Duodenal mucosa (tissue), 2 donors: ENCODE data around the gene PRTN3.

Experiments used
- H3K27ac ChIP-seq: one replicate; pipeline ENCODE4 v1.7.0; 2013; ENCODE audit warnings: low read depth, low read length
- H3K27me3 ChIP-seq, 2 donors: one replicate each; pipeline ENCODE4 v1.7.0; 2013; ENCODE audit warnings: low read length in 2 of 2, control low read depth in 1 of 2; ENCODE audit not compliant: insufficient read depth in 2 of 2, control insufficient read depth in 1 of 2
- H3K36me3 ChIP-seq, 2 donors: one replicate each; pipeline ENCODE4 v1.7.0; 2013; ENCODE audit warnings: low read length in 2 of 2, control low read depth in 1 of 2; ENCODE audit not compliant: insufficient read depth in 2 of 2, control insufficient read depth in 1 of 2
- H3K4me1 ChIP-seq, 2 donors: one replicate each; pipeline ENCODE4 v1.7.0; 2013; ENCODE audit warnings: low read length in 2 of 2, control low read depth in 1 of 2; ENCODE audit not compliant: insufficient read depth in 2 of 2, control insufficient read depth in 1 of 2
- H3K4me3 ChIP-seq, 2 donors: one replicate each; pipeline ENCODE4 v1.7.0; 2013; ENCODE audit warnings: low read length in 2 of 2, low read depth in 1 of 2
- H3K9ac ChIP-seq, 2 donors: one replicate each; pipeline ENCODE4 v1.7.0; 2013; ENCODE audit warnings: low read length in 2 of 2, low read depth in 1 of 2
- H3K9me3 ChIP-seq, 2 donors: one replicate each; pipeline ENCODE4 v1.7.0; 2013; ENCODE audit warnings: low read length in 2 of 2, control low read depth in 1 of 2; ENCODE audit not compliant: control insufficient read depth in 1 of 2

The PRTN3 gene

GRCh38 chr19:810883-811489, 29.8 kb upstream of the PRTN3 start:
- H3K9ac ChIP-seq: no peak overlapping the region
- peaks cover 34 to 58% of the 10 kb centered on the region in 2 donors for H3K36me3 ChIP-seq
- H3K27ac ChIP-seq: no peak overlapping the region

GRCh38 chr19:811506-812048, 29.2 kb upstream of the PRTN3 start:
- no peaks in the 10 kb centered on the region for H3K4me1 ChIP-seq
- H3K27me3 ChIP-seq: no peaks in the 10 kb centered on the region
- H3K9ac ChIP-seq: no peak overlapping the region
- H3K9me3 ChIP-seq: no peaks in the 10 kb centered on the region
- no peak overlapping the region for H3K27ac ChIP-seq
- peaks cover 34 to 55% of the 10 kb centered on the region in 2 donors for H3K36me3 ChIP-seq
- H3K4me3 ChIP-seq: no peak overlapping the region

More at GRCh38 chr19:810883-811489, 29.8 kb upstream of the PRTN3 start:
- no peaks in the 10 kb centered on the region for H3K4me1 ChIP-seq
- no peaks in the 10 kb centered on the region for H3K9me3 ChIP-seq
- no peak overlapping the region for H3K4me3 ChIP-seq
- no peaks in the 10 kb centered on the region for H3K27me3 ChIP-seq

GRCh38 chr19:812049-812746, 28.6 kb upstream of the PRTN3 start:
- Histone ChIP-seq H3K27ac (no peak overlapping the region), H3K4me1 (no peaks in the 10 kb centered on the region), H3K4me3 (no peak overlapping the region), H3K9me3 (no peaks in the 10 kb centered on the region), H3K27me3 (no peaks in the 10 kb centered on the region), H3K9ac (no peak overlapping the region), H3K36me3 (peaks cover 31 to 49% of the 10 kb centered on the region in 2 donors)

- Histone ChIP-seq H3K9me3 (no peaks in the 10 kb centered on the region), H3K4me3 (no peak overlapping the region), H3K4me1 (no peaks in the 10 kb centered on the region), H3K27me3 (no peaks in the 10 kb centered on the region), H3K27ac (no peak overlapping the region), H3K36me3 (peaks cover 25 to 43% of the 10 kb centered on the region in 2 donors), H3K9ac (no peak overlapping the region)
Measured at GRCh38 chr19:812747-813218, 28.0 kb upstream of the PRTN3 start.

- Histone ChIP-seq H3K4me3 (no peak overlapping the region), H3K9ac (no peak overlapping the region), H3K9me3 (no peaks in the 10 kb centered on the region), H3K36me3 (peaks cover 22 to 36% of the 10 kb centered on the region in 2 donors), H3K4me1 (no peaks in the 10 kb centered on the region), H3K27me3 (no peaks in the 10 kb centered on the region), H3K27ac (no peak overlapping the region)
Measured at GRCh38 chr19:813219-814151, 27.3 kb upstream of the PRTN3 start.

GRCh38 chr19:814152-815078, 26.4 kb upstream of the PRTN3 start:
- Histone ChIP-seq H3K36me3 (peaks cover 21 to 27% of the 10 kb centered on the region in 2 donors), H3K9me3 (no peaks in the 10 kb centered on the region), H3K27me3 (no peaks in the 10 kb centered on the region), H3K4me1 (no peaks in the 10 kb centered on the region), H3K4me3 (no peak overlapping the region), H3K9ac (no peak overlapping the region), H3K27ac (no peak overlapping the region)

GRCh38 chr19:815079-815774, 25.6 kb upstream of the PRTN3 start:
- no peak overlapping the region for H3K4me3 ChIP-seq
- no peaks in the 10 kb centered on the region for H3K27me3 ChIP-seq
- H3K27ac ChIP-seq: no peak overlapping the region
- H3K4me1 ChIP-seq: no peaks in the 10 kb centered on the region
- no peak overlapping the region for H3K9ac ChIP-seq
- H3K9me3 ChIP-seq: no peaks in the 10 kb centered on the region
- H3K36me3 ChIP-seq: peaks cover 13 to 19% of the 10 kb centered on the region in 2 donors

- H3K27me3 ChIP-seq: no peaks in the 10 kb centered on the region
- H3K9me3 ChIP-seq: no peaks in the 10 kb centered on the region
- peaks cover 6 to 12% of the 10 kb centered on the region in 2 donors for H3K36me3 ChIP-seq
- no peak overlapping the region for H3K9ac ChIP-seq
- no peak overlapping the region for H3K4me3 ChIP-seq
- no peaks in the 10 kb centered on the region for H3K4me1 ChIP-seq
- no peak overlapping the region for H3K27ac ChIP-seq
Measured at GRCh38 chr19:815775-816499, 24.9 kb upstream of the PRTN3 start.
